Naive thymus-derived CD4-positive, alpha-beta T cell (primary cell): ENCODE measurements around the gene TDRD1. TPM values are rescaled to one million over a fixed set of nuclear protein-coding genes. Genes with fewer than 3 reads are reported as not detected.
"Not testable (repeated sequence)": the region's sequence is repeated elsewhere in the genome, so short reads cannot be mapped to it uniquely, and the experiment has no call there.

Experiments used
- ATAC-seq: fragments of 150-1000 bp; cut with Tn5 transposase; 2 replicates; pipeline ENCODE4 v1.10.0; 2021; ENCODE audit warnings: mild to moderate bottlenecking, moderate library complexity
- CTCF ChIA-PET: fragments of 350-600 bp; sonication (Branson Sonifier 250); formaldehyde crosslinking; loops from one replicate; lab custom pipeline; 2021; ENCODE audit warnings: antibody characterized with exemption; lab: Charles Lee
- POLR2A ChIA-PET: fragments of 350-600 bp; sonication (Branson Sonifier 250); formaldehyde crosslinking; loops from one replicate; lab custom pipeline; 2021; ENCODE audit warnings: antibody characterized with exemption, inconsistent platforms; lab: Charles Lee
- DNase-seq, 9 donors: peaks; one replicate each; pipeline versions ENCODE4 v3.0.0 to v3.0.0-alpha.2; 2020 to 2022; ENCODE audit warnings: mixed read lengths in 1 of 9
- H3K27ac ChIP-seq: one replicate; pipeline ENCODE4 v1.7.0; 2013; ENCODE audit warnings: mild to moderate bottlenecking, low read depth, low read length, moderate library complexity
- H3K27me3 ChIP-seq, 2 donors: one replicate each; pipeline ENCODE4 v1.7.0; 2013; ENCODE audit warnings: low read length in 2 of 2, mild to moderate bottlenecking in 2 of 2, moderate library complexity in 2 of 2; ENCODE audit not compliant: control insufficient read depth in 2 of 2, insufficient read depth in 2 of 2
- H3K36me3 ChIP-seq, 3 experiments: 1 replicate in 2 of 3; 2 replicates in 1 of 3; pipeline ENCODE4 v1.7.0; 2013; ENCODE audit warnings: low read length in 3 of 3, mild to moderate bottlenecking in 3 of 3, moderate library complexity in 1 of 3; ENCODE audit not compliant: insufficient read depth in 3 of 3, control insufficient read depth in 2 of 3
- H3K4me1 ChIP-seq, 2 donors: one replicate each; pipeline ENCODE4 v1.7.0; 2013; ENCODE audit warnings: low read length in 2 of 2, mild to moderate bottlenecking in 2 of 2, moderate library complexity in 1 of 2; ENCODE audit not compliant: control insufficient read depth in 2 of 2, insufficient read depth in 2 of 2
- H3K4me3 ChIP-seq: 2 replicates; pipeline ENCODE4 v1.7.0; 2013; ENCODE audit warnings: mild to moderate bottlenecking, low read length
- H3K9me3 ChIP-seq, 3 experiments: 1 replicate in 2 of 3; 2 replicates in 1 of 3; pipeline ENCODE4 v1.7.0; 2013; ENCODE audit warnings: low read length in 3 of 3; ENCODE audit not compliant: control insufficient read depth in 2 of 3
- H3K27ac Mint-ChIP-seq, 9 donors: one replicate each; pipeline ENCODE4 v1.8.0; 2020 to 2022; ENCODE audit warnings: mixed read lengths in 9 of 9, mild to moderate bottlenecking in 8 of 9, moderate library complexity in 5 of 9, inconsistent platforms in 2 of 9
- H3K27me3 Mint-ChIP-seq, 5 donors: one replicate each; pipeline ENCODE4 v1.8.0; 2021 to 2022; ENCODE audit warnings: mixed read lengths in 5 of 5, mild to moderate bottlenecking in 1 of 5
- H3K36me3 Mint-ChIP-seq, 5 donors: one replicate each; pipeline ENCODE4 v1.8.0; 2020 to 2022; ENCODE audit warnings: mixed read lengths in 5 of 5, mild to moderate bottlenecking in 3 of 5, inconsistent platforms in 1 of 5
- H3K4me1 Mint-ChIP-seq, 7 donors: one replicate each; pipeline ENCODE4 v1.8.0; 2020 to 2022; ENCODE audit warnings: mixed read lengths in 7 of 7, mild to moderate bottlenecking in 3 of 7, inconsistent platforms in 1 of 7
- H3K4me3 Mint-ChIP-seq, 10 donors: one replicate each; pipeline ENCODE4 v1.8.0; 2020 to 2022; ENCODE audit warnings: mild to moderate bottlenecking in 10 of 10, mixed read lengths in 10 of 10, moderate library complexity in 6 of 10, inconsistent platforms in 2 of 10
- H3K9me3 Mint-ChIP-seq, 11 donors: one replicate each; pipeline ENCODE4 v1.8.0; 2020 to 2022; ENCODE audit warnings: mixed read lengths in 11 of 11, mild to moderate bottlenecking in 4 of 11, inconsistent platforms in 1 of 11, moderate library complexity in 1 of 11
- intact Hi-C, 2 donors: fragments of 100-400 bp; cut with micrococcal nuclease; formaldehyde crosslinking; loops; one replicate each; pipeline ENCODE4 v1.15.1; 2023
- polyA plus RNA-seq, 2 donors: library from polyadenylated mRNA; unstranded; fragments of 300-500 nt; fragmentation: Illumina TruSeq; gene quantifications; one replicate each; pipeline ENCODE4 v1.2.3, GENCODE V29; 2021
- total RNA-seq, 6 experiments: library from RNA in 5 of 6; stranded (reverse) in 5 of 6; gene quantifications; 1 replicate in 5 of 6; 2 replicates in 1 of 6; pipeline ENCODE4 v1.2.3 and lab custom pipeline; 2021 to 2026

Gene TDRD1
- under 1 TPM in 4 of 5 experiments, not detected in 1; 0.05 to 0.49 (median 0.22) TPM for total RNA-seq
- under 1 TPM; 0.15 to 0.41 TPM for polyA plus RNA-seq
- total RNA-seq (lab: John Stamatoyannopoulos, UW): not detected

GRCh38 chr10:114179148-114179547 lies at the start of gene TDRD1:
Gene TDRD1, plus strand, starts transcription at chr10:114179353. Its CDS starts 8,479 bp downstream, at chr10:114187832.
- POLR2A ChIA-PET: interaction anchor here (0.6 kb wide), 1 partner anchor 11 kb away, joined by 3 read pairs; no protein-coding TSS in a partner anchor
- Histone ChIP-seq H3K27ac (no peak within 1 kb of the TSS), H3K36me3 (no peaks in the 10 kb centered on the region), H3K4me3 (no peak within 1 kb of the TSS), H3K9me3 (no peaks in the 10 kb centered on the region), H3K27me3 (no peaks in the 10 kb centered on the region), H3K4me1 (peaks cover 0 to 5% of the 10 kb centered on the region in 2 donors)
- DNase-seq (peak in 1 of 9 donors; percentile 15), ATAC-seq (no peak)
- H3K4me3 Mint-ChIP-seq: peak within 1 kb of the TSS in 2 of 10 donors; percentile 9 to 46
- intact Hi-C loops: loop anchor here (10.0 kb wide), 2 partner anchors 1804 to 1994 kb away; partner anchors contain the start of genes ACSL5 (in 1 of the 2) and GPAM (in 1 of the 2)
- H3K27me3 Mint-ChIP-seq: peaks cover 0 to 25% (median 0%) of the 10 kb centered on the region in 5 donors
- no peaks in the 10 kb centered on the region for H3K9me3 Mint-ChIP-seq
- CTCF ChIA-PET: interaction anchor here (0.6 kb wide), 1 partner anchor 82 kb away, joined by 3 read pairs; no protein-coding TSS in a partner anchor
- H3K27ac Mint-ChIP-seq: no peak within 1 kb of the TSS
- H3K36me3 Mint-ChIP-seq: no peaks in the 10 kb centered on the region
- peaks cover 0 to 21% (median 14%) of the 10 kb centered on the region in 7 donors for H3K4me1 Mint-ChIP-seq

GRCh38 chr10:114131094-114131493 lies 48.1 kb upstream of the TDRD1 start:
- Mint-ChIP-seq H3K4me1 (peaks cover 0 to 3% (median 0%) of the 10 kb centered on the region in 7 donors), H3K27ac (peak overlapping the region in 1 of 9 donors; percentile 32), H3K36me3 (peaks cover 26 to 60% (median 55%) of the 10 kb centered on the region in 5 donors), H3K9me3 (no peaks in the 10 kb centered on the region), H3K4me3 (no peak overlapping the region), H3K27me3 (no peaks in the 10 kb centered on the region)
- DNase-seq (no peak), ATAC-seq (no peak)
- Histone ChIP-seq H3K4me1 (no peaks in the 10 kb centered on the region), H3K27ac (no peak overlapping the region), H3K27me3 (no peaks in the 10 kb centered on the region), H3K36me3 (peaks cover 18 to 82% (median 33%) of the 10 kb centered on the region in 3 experiments), H3K9me3 (no peaks in the 10 kb centered on the region), H3K4me3 (no peak overlapping the region)
- POLR2A ChIA-PET: no interaction called here
- CTCF ChIA-PET: no interaction called here
- intact Hi-C loops: no loop called here

- CTCF ChIA-PET: no interaction called here
- no peak overlapping the region for H3K27ac ChIP-seq
- ATAC-seq: no peak
- no peaks in the 10 kb centered on the region for H3K4me1 ChIP-seq
- intact Hi-C loops: no loop called here
- H3K9me3 ChIP-seq: no peaks in the 10 kb centered on the region
- no peak for DNase-seq
- POLR2A ChIA-PET: interaction anchor here (0.8 kb wide), 1 partner anchor 13 kb away, joined by 3 read pairs; no protein-coding TSS in a partner anchor
- Mint-ChIP-seq H3K9me3 (no peaks in the 10 kb centered on the region), H3K27me3 (no peaks in the 10 kb centered on the region), H3K36me3 (peaks cover 20 to 65% (median 44%) of the 10 kb centered on the region in 5 donors), H3K4me3 (no peak overlapping the region), H3K27ac (no peak overlapping the region), H3K4me1 (no peaks in the 10 kb centered on the region)
- no peaks in the 10 kb centered on the region for H3K27me3 ChIP-seq
- H3K36me3 ChIP-seq: peaks cover 18 to 64% (median 22%) of the 10 kb centered on the region in 3 experiments
- H3K4me3 ChIP-seq: no peak overlapping the region
Measured at GRCh38 chr10:114135476-114135875, 43.7 kb upstream of the TDRD1 start.

GRCh38 chr10:114138581-114138980 lies 40.6 kb upstream of the TDRD1 start:
- no peaks in the 10 kb centered on the region for H3K4me1 ChIP-seq
- intact Hi-C loops: no loop called here
- Mint-ChIP-seq H3K36me3 (peaks cover 8 to 69% (median 31%) of the 10 kb centered on the region in 5 donors), H3K27ac (peak overlapping the region in 1 of 9 donors; percentile 9), H3K9me3 (no peaks in the 10 kb centered on the region), H3K27me3 (no peaks in the 10 kb centered on the region), H3K4me3 (no peak overlapping the region), H3K4me1 (no peaks in the 10 kb centered on the region)
- H3K27ac ChIP-seq: no peak overlapping the region
- H3K27me3 ChIP-seq: no peaks in the 10 kb centered on the region
- ChIA-PET POLR2A (no interaction called here), CTCF (interaction anchor here (0.6 kb wide), 1 partner anchor 1034 kb away, joined by 4 read pairs; no protein-coding TSS in a partner anchor)
- H3K36me3 ChIP-seq: peaks cover 18 to 64% (median 24%) of the 10 kb centered on the region in 3 experiments
- H3K4me3 ChIP-seq: no peak overlapping the region
- no peak for ATAC-seq
- no peak for DNase-seq
- no peaks in the 10 kb centered on the region for H3K9me3 ChIP-seq

GRCh38 chr10:114140036-114140435 lies 39.1 kb upstream of the TDRD1 start:
- H3K36me3 ChIP-seq: peaks cover 11 to 55% (median 12%) of the 10 kb centered on the region in 3 experiments
- Mint-ChIP-seq H3K4me3 (no peak overlapping the region), H3K27ac (no peak overlapping the region), H3K27me3 (no peaks in the 10 kb centered on the region), H3K36me3 (peaks cover 0 to 66% (median 25%) of the 10 kb centered on the region in 5 donors), H3K9me3 (no peaks in the 10 kb centered on the region), H3K4me1 (no peaks in the 10 kb centered on the region)
- ChIA-PET CTCF (no interaction called here), POLR2A (no interaction called here)
- H3K4me3 ChIP-seq: no peak overlapping the region
- no peaks in the 10 kb centered on the region for H3K4me1 ChIP-seq
- no peaks in the 10 kb centered on the region for H3K27me3 ChIP-seq
- no peak for ATAC-seq
- H3K27ac ChIP-seq: no peak overlapping the region
- H3K9me3 ChIP-seq: no peaks in the 10 kb centered on the region
- DNase-seq: no peak
- intact Hi-C loops: no loop called here

GRCh38 chr10:114140827-114141226 lies 38.3 kb upstream of the TDRD1 start:
- H3K9me3 Mint-ChIP-seq, DNase-seq, H3K4me3 Mint-ChIP-seq, H3K9me3 ChIP-seq, H3K27ac ChIP-seq, POLR2A ChIA-PET, CTCF ChIA-PET, H3K4me1 Mint-ChIP-seq, H3K4me3 ChIP-seq, H3K27me3 Mint-ChIP-seq, intact Hi-C loops, H3K4me1 ChIP-seq, ATAC-seq, H3K27me3 ChIP-seq: not testable (repeated sequence)
- peaks cover 11 to 53% (median 12%) of the 10 kb centered on the region in 3 experiments for H3K36me3 ChIP-seq
- peaks cover 2 to 68% (median 28%) of the 10 kb centered on the region in 5 donors for H3K36me3 Mint-ChIP-seq
- peak overlapping the region in 1 of 9 donors; percentile 75 for H3K27ac Mint-ChIP-seq
